ENCODE data around the gene JADE1.

GRCh38 chr4:128855621-128856020, 46.1 kb downstream of the JADE1 start:
- TF ChIP-seq EZH2 (IDR thresholded peaks at IDR 0.05; ENCODE audit: insufficient read depth, poor library complexity, severe bottlenecking): no peak
- TF ChIP-seq EZH2phosphoT487 (IDR thresholded peaks at IDR 0.05; ENCODE audit: insufficient read depth, low read depth): no peak
